Adrenal gland (tissue), 5 donors: Measurements from ENCODE around the gene AQP4.

Source experiments
- POLR2A ChIP-seq, 2 donors: fragments of 450-650 bp; IDR thresholded peaks; one replicate each; pipeline ENCODE4 v1.6.1; 2017; ENCODE audit warnings: antibody characterized with exemption in 2 of 2, mild to moderate bottlenecking in 2 of 2, moderate library complexity in 1 of 2
- TF ChIP-seq, protein P1 (sequence below), 6 experiments: fragments of 450-650 bp in 4 of 6; fragments of 200-600 bp in 2 of 6; sonication (generic) in 1 of 6; IDR thresholded peaks; 1 replicate in 5 of 6; 2 replicates in 1 of 6; pipeline versions ENCODE4 v1.5.1 to v1.8.0; 2016 to 2021; ENCODE audit warnings: antibody characterized with exemption in 6 of 6, mild to moderate bottlenecking in 2 of 6, moderate library complexity in 1 of 6
- donor health status: DM: no; HTN: no; CAD: no.

DNA sequence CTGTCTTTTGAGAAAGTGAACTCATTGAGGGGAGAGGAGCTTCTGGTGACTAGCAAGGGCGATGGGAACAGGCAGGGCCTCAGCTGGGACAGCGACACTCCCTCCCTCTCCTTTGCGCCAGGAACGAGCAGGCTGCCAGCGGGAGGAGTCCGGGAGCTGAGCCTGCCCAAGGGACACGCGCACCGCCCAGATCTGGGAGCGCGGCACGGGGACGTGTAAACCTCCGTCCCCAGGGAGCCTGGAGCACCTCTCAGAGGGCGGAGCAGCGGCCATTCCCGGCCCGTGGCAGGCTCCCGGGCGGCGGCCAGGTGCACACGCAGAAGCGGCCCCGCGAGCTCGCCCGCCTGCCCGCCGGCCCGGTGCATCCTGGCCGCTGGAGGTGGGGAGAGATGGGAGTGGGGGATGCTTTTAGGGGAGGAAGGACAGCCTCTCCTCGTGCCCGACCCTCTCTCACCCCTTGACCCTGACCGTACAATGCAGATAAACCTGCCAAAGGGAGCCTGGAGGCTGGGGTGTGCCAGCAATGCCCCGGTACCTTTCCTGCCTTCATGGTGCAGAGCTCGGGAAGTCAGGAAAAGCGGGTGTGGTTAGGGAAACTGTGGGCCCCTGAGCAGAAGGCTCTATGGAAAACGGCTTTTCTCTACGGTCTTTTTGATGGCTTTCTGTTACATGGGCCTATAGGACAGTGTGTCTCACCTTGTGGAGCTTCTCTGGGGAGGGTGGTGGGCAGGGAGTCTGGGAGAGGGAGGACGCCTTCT lies 2.2 kb downstream of the AQP4 start:
- TF ChIP-seq, protein P1, sequence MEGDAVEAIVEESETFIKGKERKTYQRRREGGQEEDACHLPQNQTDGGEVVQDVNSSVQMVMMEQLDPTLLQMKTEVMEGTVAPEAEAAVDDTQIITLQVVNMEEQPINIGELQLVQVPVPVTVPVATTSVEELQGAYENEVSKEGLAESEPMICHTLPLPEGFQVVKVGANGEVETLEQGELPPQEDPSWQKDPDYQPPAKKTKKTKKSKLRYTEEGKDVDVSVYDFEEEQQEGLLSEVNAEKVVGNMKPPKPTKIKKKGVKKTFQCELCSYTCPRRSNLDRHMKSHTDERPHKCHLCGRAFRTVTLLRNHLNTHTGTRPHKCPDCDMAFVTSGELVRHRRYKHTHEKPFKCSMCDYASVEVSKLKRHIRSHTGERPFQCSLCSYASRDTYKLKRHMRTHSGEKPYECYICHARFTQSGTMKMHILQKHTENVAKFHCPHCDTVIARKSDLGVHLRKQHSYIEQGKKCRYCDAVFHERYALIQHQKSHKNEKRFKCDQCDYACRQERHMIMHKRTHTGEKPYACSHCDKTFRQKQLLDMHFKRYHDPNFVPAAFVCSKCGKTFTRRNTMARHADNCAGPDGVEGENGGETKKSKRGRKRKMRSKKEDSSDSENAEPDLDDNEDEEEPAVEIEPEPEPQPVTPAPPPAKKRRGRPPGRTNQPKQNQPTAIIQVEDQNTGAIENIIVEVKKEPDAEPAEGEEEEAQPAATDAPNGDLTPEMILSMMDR (IDR thresholded peaks at IDR 0.05): no peak
- TF ChIP-seq POLR2A (IDR thresholded peaks at IDR 0.05): no peak
